VCaP (cell line): ENCODE data around the gene MED12L.

Experiments used
- H3K27ac ChIP-seq: fragments of 450-650 bp; 2 replicates; pipeline ENCODE4 v1.5.1; 2017
- TF ChIP-seq, protein P1 (sequence below): fragments of 450-650 bp; conservative IDR thresholded peaks from 2 replicates; pipeline ENCODE4 v1.5.1; 2017; ENCODE audit warnings: mild to moderate bottlenecking, moderate library complexity

MED12L gene

DNA sequence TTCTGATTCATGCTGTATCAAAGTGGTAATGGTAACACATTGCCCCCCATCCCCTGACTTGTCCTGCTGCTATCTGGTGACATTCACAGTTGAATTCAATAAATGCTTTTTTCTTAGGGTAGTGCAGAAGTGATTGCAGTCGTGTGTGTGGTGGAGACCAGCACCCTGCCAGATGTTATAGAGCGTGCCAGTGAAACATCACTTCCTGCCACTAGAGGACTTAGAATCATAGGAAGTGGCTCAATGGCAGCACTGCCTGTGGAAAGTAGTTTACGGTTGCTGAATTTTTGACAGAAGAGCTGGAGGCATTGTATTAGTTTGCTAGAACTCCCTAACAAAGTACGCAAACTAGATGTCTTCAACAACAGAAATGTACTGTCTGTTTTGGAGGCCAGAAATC lies 336.5 kb downstream of the MED12L start:
- H3K27ac ChIP-seq = no peak overlapping the region
- TF ChIP-seq, protein P1, sequence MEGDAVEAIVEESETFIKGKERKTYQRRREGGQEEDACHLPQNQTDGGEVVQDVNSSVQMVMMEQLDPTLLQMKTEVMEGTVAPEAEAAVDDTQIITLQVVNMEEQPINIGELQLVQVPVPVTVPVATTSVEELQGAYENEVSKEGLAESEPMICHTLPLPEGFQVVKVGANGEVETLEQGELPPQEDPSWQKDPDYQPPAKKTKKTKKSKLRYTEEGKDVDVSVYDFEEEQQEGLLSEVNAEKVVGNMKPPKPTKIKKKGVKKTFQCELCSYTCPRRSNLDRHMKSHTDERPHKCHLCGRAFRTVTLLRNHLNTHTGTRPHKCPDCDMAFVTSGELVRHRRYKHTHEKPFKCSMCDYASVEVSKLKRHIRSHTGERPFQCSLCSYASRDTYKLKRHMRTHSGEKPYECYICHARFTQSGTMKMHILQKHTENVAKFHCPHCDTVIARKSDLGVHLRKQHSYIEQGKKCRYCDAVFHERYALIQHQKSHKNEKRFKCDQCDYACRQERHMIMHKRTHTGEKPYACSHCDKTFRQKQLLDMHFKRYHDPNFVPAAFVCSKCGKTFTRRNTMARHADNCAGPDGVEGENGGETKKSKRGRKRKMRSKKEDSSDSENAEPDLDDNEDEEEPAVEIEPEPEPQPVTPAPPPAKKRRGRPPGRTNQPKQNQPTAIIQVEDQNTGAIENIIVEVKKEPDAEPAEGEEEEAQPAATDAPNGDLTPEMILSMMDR = no peak; the same call in 1 of the 2 replicates

DNA sequence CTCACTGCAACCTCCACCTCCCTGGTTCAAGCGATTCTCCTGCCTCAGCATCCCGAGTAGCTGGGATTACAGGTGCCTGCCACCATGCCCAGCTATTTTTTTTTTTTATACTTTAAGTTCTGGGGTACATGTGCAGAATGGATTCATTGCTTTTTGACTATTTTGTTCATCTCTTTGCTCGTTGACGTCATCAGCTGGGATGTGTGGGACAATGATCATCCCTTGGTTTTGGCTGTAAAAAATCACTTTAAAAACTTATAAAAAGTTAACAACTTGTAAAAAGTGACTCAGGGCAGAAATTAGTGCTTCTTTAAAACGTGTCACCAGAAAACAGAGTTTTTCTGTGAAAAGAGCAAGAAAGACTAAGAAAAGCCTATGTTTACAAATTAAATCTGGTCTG lies 337.6 kb downstream of the MED12L start:
- TF ChIP-seq, protein P1 = no peak

DNA sequence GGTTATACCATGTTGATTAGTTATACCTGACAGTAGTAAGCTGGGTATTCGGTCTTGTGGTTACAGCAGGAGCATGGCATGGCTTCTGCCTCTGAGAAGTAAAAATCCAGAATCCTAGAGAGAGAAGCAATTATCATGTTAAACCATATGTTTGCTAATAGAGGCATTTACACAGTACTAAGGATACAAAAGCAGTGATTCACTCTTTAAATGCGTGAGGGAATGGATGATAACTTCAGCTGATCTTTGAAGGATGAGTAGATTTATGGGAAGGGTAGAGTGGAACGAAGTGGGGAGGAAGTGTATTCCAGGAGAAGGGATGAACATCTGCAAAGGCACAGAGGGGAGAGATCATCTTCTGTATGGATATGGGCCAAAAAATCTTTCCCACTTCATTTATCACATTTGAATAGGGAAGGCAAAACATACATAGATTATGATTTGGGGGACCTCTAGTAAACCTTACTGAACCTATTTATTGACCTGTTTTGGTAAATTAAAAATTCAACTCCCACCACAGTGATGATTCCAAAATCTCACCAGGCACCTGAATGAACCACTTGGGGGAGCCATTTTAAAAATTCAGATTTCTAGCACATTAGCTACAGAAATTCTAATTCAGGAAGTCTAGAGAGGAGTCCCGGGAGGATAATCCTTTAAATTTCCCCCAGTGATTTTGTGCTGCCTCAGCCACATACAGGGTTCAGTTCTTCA lies 340.3 kb downstream of the MED12L start:
- no peak overlapping the region for H3K27ac ChIP-seq
- TF ChIP-seq, protein P1 = no peak; the same call in 1 of the 2 replicates

More for the DNA sequence above, 337.6 kb downstream of the MED12L start:
- no peak overlapping the region for H3K27ac ChIP-seq

DNA sequence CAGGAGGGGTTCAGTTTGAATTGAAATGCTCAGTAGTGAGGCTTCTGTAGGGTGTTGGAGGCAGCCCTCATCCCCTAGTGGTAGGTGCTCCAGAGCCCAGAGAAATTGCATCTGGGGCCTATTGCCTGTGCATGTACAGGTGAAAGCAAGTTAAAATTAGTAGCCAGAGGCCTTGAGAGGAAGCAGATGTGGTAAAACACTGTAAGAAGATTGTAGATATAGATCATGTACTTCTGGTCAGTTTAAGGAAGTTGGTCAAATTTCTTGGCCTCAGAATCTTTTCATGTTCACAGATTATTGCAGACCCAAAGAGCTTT lies 340.8 kb downstream of the MED12L start:
- H3K27ac ChIP-seq = no peak overlapping the region
- TF ChIP-seq, protein P1 = no peak

DNA sequence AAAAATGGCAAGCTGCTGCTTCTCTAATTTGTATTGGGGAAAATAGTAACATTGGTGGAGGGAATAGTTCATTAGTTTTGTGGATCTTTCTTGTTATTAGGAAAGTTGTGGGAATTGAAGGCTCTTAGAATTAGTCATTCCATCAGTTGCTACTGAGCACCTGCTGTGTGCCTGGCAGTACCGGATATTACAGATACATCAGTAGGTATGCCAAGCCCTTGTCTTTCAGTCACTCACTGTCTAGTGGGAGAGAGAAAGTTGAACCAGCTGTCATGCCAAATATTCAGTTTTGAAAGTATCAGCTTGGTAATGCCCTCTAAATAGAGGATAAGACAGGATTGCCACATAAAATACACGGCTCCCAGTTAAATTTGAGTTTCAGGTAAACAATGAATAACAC lies 342.9 kb downstream of the MED12L start:
- TF ChIP-seq, protein P1 = no peak
- H3K27ac ChIP-seq = no peak overlapping the region

DNA sequence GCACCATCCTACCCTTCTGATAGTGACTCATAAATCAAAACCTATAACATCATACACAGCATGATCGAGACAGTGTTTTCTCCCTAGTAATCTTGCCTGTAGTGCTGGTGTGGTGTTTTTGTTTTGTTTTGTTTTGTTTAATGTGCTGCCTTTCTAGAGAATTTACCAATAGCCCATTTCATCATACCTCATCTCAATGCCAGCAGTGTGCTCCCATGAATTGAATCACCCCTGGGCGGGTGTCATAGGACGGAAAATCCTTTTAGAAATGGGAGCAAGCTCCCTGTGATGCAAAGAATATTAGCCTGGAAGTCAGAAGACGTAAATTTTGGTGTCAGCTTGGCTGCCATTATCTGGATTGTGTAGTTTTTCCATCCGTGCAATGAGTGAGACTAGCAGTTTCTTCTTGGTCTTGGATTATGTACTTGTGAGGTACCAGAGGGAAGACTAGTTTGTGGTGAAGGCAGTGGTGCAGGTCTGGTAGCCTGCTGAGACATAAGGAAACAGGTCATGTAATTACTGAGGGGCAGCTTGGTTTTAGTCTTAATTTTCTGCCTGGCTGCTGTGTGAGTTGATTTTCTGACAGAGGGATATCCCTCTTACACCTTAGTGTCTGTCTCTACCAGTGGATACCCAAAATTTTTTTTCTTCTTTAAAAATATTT lies 345.5 kb downstream of the MED12L start:
- TF ChIP-seq, protein P1 = no peak
- H3K27ac ChIP-seq = no peak overlapping the region

DNA sequence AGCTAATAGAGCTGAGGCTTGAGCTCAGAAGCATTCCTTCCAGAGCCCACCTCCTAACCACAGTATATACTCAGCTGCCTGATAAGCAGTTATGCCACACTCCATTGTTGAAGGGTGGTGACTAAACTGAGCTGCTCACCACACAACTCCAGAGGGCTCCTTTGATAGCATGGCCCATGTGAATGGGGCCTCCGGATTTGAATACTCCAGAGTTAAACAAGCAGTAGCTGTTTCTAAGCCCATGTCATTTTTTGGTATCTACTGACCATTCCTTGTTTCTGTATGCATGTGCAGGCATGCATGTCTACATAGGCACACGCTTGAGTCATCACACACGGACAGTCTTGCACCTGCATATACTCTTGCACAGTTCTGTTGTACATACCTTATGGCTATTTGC lies 346.5 kb downstream of the MED12L start:
- no peak overlapping the region for H3K27ac ChIP-seq
- TF ChIP-seq, protein P1 = no peak
